ENCODE measurements around the gene C3AR1.
"Not testable (repeated sequence)": the region's sequence is repeated elsewhere in the genome, so short reads cannot be mapped to it uniquely, and the experiment has no call there.

Gene C3AR1

DNA sequence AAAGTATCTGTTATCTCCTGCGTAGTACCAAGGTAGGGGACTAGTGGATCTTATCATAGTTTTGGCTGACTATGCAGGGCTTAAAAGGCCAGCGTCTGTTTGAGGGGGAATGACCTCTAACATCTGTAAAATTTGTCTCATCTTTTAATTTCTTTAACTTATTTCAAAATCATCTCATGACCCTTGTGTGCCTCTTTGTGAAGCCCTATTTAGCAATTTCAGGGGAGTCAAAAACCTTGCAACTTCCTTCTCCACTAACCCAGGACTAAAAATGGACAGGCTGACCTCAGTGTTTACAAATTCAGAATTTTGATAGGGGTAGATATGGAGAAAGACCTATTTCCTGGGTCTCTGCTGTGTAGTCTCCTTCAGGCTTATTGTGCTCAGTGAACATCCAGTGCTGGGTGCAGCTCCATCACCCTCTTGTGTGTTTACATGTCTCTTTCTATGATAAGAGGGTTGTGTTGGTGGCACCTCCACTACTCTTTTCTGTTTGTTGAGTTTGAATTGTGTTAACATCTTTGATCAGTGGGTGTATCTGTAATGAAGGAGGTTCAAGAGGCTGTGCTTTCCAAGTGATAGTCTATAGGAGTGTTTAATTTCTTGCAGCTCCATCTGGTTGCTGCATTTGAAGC lies 30.2 kb upstream of the C3AR1 start:
- Histone ChIP-seq H3K4me1 (ENCODE audit: low read length) (no peaks in the 10 kb centered on the region), H3K9ac (ENCODE audit: low read length) (no peak overlapping the region), H4K20me1 (ENCODE audit: insufficient read depth, low read length) (no peaks in the 10 kb centered on the region), H3K27me3 (replicated peaks; ENCODE audit: insufficient read depth, low read length) (no peaks in the 10 kb centered on the region), H3K9me2 (replicated peaks; ENCODE audit: insufficient read depth, low read length) (no peaks in the 10 kb centered on the region), H3K4me3 (ENCODE audit: low read length) (no peak overlapping the region), H3K4me2 (ENCODE audit: low read depth, low read length) (no peak overlapping the region), H3K27ac (ENCODE audit: low read length) (no peak overlapping the region), H3K36me3 (replicated peaks; ENCODE audit: insufficient read depth, low read length) (peaks cover 29% of the 10 kb centered on the region), H3K79me2 (ENCODE audit: low read length) (peaks cover 28% of the 10 kb centered on the region), H2AFZ (ENCODE audit: low read length) (no peak overlapping the region), H3K9me3 (replicated peaks; ENCODE audit: insufficient read depth, low read length) (no peaks in the 10 kb centered on the region), H3F3A (ENCODE audit: insufficient read depth, low read length) (no peaks in the 10 kb centered on the region)
- DNase-seq, result no peak
- TF ChIP-seq CTCF (IDR thresholded peaks at IDR 0.05; ENCODE audit: low read length) (no peak), EZH2phosphoT487 (IDR thresholded peaks at IDR 0.05; ENCODE audit: low read length) (no peak), EZH2 (optimal IDR thresholded peaks at IDR 0.05; ENCODE audit: low read depth, low read length) (no peak)

DNA sequence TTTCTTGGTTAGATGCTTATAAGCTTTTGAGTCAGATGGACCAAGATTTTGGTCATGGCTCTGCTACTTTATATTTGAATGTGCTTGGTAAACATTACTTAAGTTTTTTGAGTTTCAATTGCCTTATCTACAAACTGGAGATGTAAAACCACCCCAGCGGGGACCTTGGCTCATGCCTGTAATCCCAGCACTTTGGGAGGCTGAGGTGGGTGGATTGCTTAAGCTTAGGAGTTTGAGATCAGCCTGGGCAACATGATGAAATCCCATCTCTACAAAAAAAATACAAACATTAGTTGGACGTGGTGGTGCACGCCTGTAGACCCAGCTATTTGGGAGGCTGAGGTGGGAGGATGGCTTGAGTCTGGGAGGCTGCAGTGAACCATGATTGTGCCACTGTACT lies 27.1 kb upstream of the C3AR1 start:
- no peaks in the 10 kb centered on the region for H4K20me1 ChIP-seq (ENCODE audit: insufficient read depth, low read length)
- peaks cover 53% of the 10 kb centered on the region for H3K79me2 ChIP-seq (ENCODE audit: low read length)
- DNase-seq, result no peak
- peaks cover 35% of the 10 kb centered on the region for H3K36me3 ChIP-seq (replicated peaks; ENCODE audit: insufficient read depth, low read length)
- no peak overlapping the region for H2AFZ ChIP-seq (ENCODE audit: low read length)
- H3F3A ChIP-seq (ENCODE audit: insufficient read depth, low read length), result no peaks in the 10 kb centered on the region
- H3K4me2 ChIP-seq (ENCODE audit: low read depth, low read length), result no peak overlapping the region
- no peak overlapping the region for H3K9ac ChIP-seq (ENCODE audit: low read length)
- no peaks in the 10 kb centered on the region for H3K27me3 ChIP-seq (replicated peaks; ENCODE audit: insufficient read depth, low read length)
- H3K27ac ChIP-seq (ENCODE audit: low read length), result no peak overlapping the region
- peaks cover 6% of the 10 kb centered on the region for H3K4me1 ChIP-seq (ENCODE audit: low read length)
- TF ChIP-seq EZH2phosphoT487 (IDR thresholded peaks at IDR 0.05; ENCODE audit: low read length) (no peak), CTCF (IDR thresholded peaks at IDR 0.05; ENCODE audit: low read length) (no peak), EZH2 (optimal IDR thresholded peaks at IDR 0.05; ENCODE audit: low read depth, low read length) (no peak)
- no peak overlapping the region for H3K4me3 ChIP-seq (ENCODE audit: low read length)
- no peaks in the 10 kb centered on the region for H3K9me3 ChIP-seq (replicated peaks; ENCODE audit: insufficient read depth, low read length)
- H3K9me2 ChIP-seq (replicated peaks; ENCODE audit: insufficient read depth, low read length), result no peaks in the 10 kb centered on the region

- H3F3A ChIP-seq (ENCODE audit: insufficient read depth, low read length), result peaks cover 6% of the 10 kb centered on the region
Observed at GRCh38 chr12:8089716-8090115, 23.6 kb upstream of the C3AR1 start.

DNA sequence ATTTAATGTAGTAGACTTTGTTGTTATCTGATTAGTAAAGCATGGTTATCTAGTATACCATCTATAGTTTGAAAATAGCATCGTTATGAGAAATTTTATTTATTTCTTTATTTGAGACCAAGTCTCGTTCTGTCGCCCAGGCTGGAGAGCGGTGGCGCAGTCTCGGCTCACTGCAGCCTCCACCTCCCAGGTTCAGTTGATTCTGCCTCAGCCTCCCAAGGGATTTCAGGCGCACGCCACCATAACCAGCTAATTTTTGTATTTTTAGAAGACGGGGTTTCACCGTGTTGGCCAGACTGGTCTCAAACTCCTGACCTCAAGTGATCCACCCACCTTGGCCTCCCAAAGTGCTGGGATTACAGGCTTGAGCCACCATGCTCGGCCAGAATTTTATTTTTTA lies 23.1 kb upstream of the C3AR1 start:
- peaks cover 15% of the 10 kb centered on the region for H3K4me1 ChIP-seq (ENCODE audit: low read length)
- not testable (repeated sequence) for H4K20me1 ChIP-seq (ENCODE audit: insufficient read depth, low read length); H3K9me2 ChIP-seq (replicated peaks; ENCODE audit: insufficient read depth, low read length); H3K4me2 ChIP-seq (ENCODE audit: low read depth, low read length); H3K9me3 ChIP-seq (replicated peaks; ENCODE audit: insufficient read depth, low read length); H2AFZ ChIP-seq (ENCODE audit: low read length); H3K9ac ChIP-seq (ENCODE audit: low read length); H3K4me3 ChIP-seq (ENCODE audit: low read length); H3K27ac ChIP-seq (ENCODE audit: low read length); H3K27me3 ChIP-seq (replicated peaks; ENCODE audit: insufficient read depth, low read length); H3F3A ChIP-seq (ENCODE audit: insufficient read depth, low read length); DNase-seq
- peaks cover 85% of the 10 kb centered on the region for H3K79me2 ChIP-seq (ENCODE audit: low read length)
- H3K36me3 ChIP-seq (replicated peaks; ENCODE audit: insufficient read depth, low read length), result peaks cover 23% of the 10 kb centered on the region

More at GRCh38 chr12:8089716-8090115, 23.6 kb upstream of the C3AR1 start:
- Histone ChIP-seq H4K20me1 (ENCODE audit: insufficient read depth, low read length) (no peaks in the 10 kb centered on the region), H3K9me3 (replicated peaks; ENCODE audit: insufficient read depth, low read length) (no peaks in the 10 kb centered on the region), H3K4me1 (ENCODE audit: low read length) (peaks cover 15% of the 10 kb centered on the region), H3K27me3 (replicated peaks; ENCODE audit: insufficient read depth, low read length) (no peaks in the 10 kb centered on the region), H2AFZ (ENCODE audit: low read length) (no peak overlapping the region), H3K27ac (ENCODE audit: low read length) (no peak overlapping the region), H3K79me2 (ENCODE audit: low read length) (peaks cover 85% of the 10 kb centered on the region), H3K4me3 (ENCODE audit: low read length) (no peak overlapping the region), H3K9me2 (replicated peaks; ENCODE audit: insufficient read depth, low read length) (no peaks in the 10 kb centered on the region), H3K36me3 (replicated peaks; ENCODE audit: insufficient read depth, low read length) (peaks cover 28% of the 10 kb centered on the region), H3K4me2 (ENCODE audit: low read depth, low read length) (no peak overlapping the region), H3K9ac (ENCODE audit: low read length) (no peak overlapping the region)
- DNase-seq, result no peak
- no peak for TF ChIP-seq EZH2phosphoT487 (IDR thresholded peaks at IDR 0.05; ENCODE audit: low read length)
- no peak for TF ChIP-seq CTCF (IDR thresholded peaks at IDR 0.05; ENCODE audit: low read length)
- TF ChIP-seq EZH2 (optimal IDR thresholded peaks at IDR 0.05; ENCODE audit: low read depth, low read length), result no peak

Measured in MM.1S (cell line).